Epithelial cell of prostate (primary cell): ENCODE data around the gene GDPD3.
A peak's percentile ranks its signal among the peaks of the same experiment; 100 is the strongest.
"Not testable (repeated sequence)": the region's sequence is repeated elsewhere in the genome, so short reads cannot be mapped to it uniquely, and the experiment has no call there.

Experiments used
- DNase-seq: peaks from one replicate; pipeline ENCODE4 v3.0.0-alpha.2; 2011; ENCODE audit warnings: low read depth, low spot score
- H3K27ac ChIP-seq: fragments of 450-650 bp; 2 replicates; pipeline ENCODE4 v1.5.1; 2017; ENCODE audit warnings: mild to moderate bottlenecking

GDPD3 gene

GRCh38 chr16:30127993-30128392 is 14.7 kb upstream of the GDPD3 start:
- DNase-seq, result no peak
- no peak overlapping the region for H3K27ac ChIP-seq

- not testable (repeated sequence) for H3K27ac ChIP-seq, DNase-seq
Observed at GRCh38 chr16:30125690-30126089, 12.4 kb upstream of the GDPD3 start.

- H3K27ac ChIP-seq, result no peak overlapping the region
- no peak for DNase-seq
Observed at GRCh38 chr16:30124985-30125379, 11.6 kb upstream of the GDPD3 start.

- H3K27ac ChIP-seq, result peak overlapping the region; percentile 27
- DNase-seq, result no peak
Observed at GRCh38 chr16:30122604-30123160, 9.3 kb upstream of the GDPD3 start.

GRCh38 chr16:30121741-30122571 is 8.6 kb upstream of the GDPD3 start:
- DNase-seq, result no peak
- H3K27ac ChIP-seq, result peak overlapping the region; percentile 27

- DNase-seq, result no peak
- peak overlapping the region; percentile 10 for H3K27ac ChIP-seq
Observed at GRCh38 chr16:30120340-30121105, 7.2 kb upstream of the GDPD3 start.

- no peak for DNase-seq
- H3K27ac ChIP-seq, result no peak overlapping the region
Observed at GRCh38 chr16:30119428-30119827, 6.1 kb upstream of the GDPD3 start.

GRCh38 chr16:30117768-30118167 is 4.4 kb upstream of the GDPD3 start:
- no peak for DNase-seq

GRCh38 chr16:30116291-30117207 is 3.2 kb upstream of the GDPD3 start:
- no peak for DNase-seq
- H3K27ac ChIP-seq, result peak overlapping the region; percentile 52

More at GRCh38 chr16:30117768-30118167, 4.4 kb upstream of the GDPD3 start:
- no peak overlapping the region for H3K27ac ChIP-seq

- DNase-seq, result no peak
- peak overlapping the region; percentile 52 for H3K27ac ChIP-seq
Observed at GRCh38 chr16:30115238-30115637, 1.9 kb upstream of the GDPD3 start.

GRCh38 chr16:30114833-30115232 is 1.5 kb upstream of the GDPD3 start:
- H3K27ac ChIP-seq, result peak overlapping the region; percentile 52
- DNase-seq, result not testable (repeated sequence)

GRCh38 chr16:30114411-30114810 is 1.1 kb upstream of the GDPD3 start:
- DNase-seq, result no peak
- peak overlapping the region; percentile 52 for H3K27ac ChIP-seq

GRCh38 chr16:30113711-30114333 is 485 bp upstream of the GDPD3 start:
- peak overlapping the region; percentile 52 for H3K27ac ChIP-seq
- DNase-seq, result no peak

GRCh38 chr16:30112197-30113030 is 923 bp downstream of the GDPD3 start:
- no peak for DNase-seq

GRCh38 chr16:30110661-30111060 is 2.7 kb downstream of the GDPD3 start:
- H3K27ac ChIP-seq, result no peak overlapping the region
- DNase-seq, result no peak

More at GRCh38 chr16:30112197-30113030, 923 bp downstream of the GDPD3 start:
- H3K27ac ChIP-seq, result peak overlapping the region; percentile 52

GRCh38 chr16:30108059-30108850 is 5.1 kb downstream of the GDPD3 start:
- H3K27ac ChIP-seq, result no peak overlapping the region
- no peak for DNase-seq

GRCh38 chr16:30104492-30104891 is 8.8 kb downstream of the GDPD3 start:
- no peak for DNase-seq
- H3K27ac ChIP-seq, result peak overlapping the region; percentile 47

- H3K27ac ChIP-seq, result peak overlapping the region; percentile 47
- DNase-seq, result no peak
Observed at GRCh38 chr16:30104090-30104489, 9.2 kb downstream of the GDPD3 start.
